Naive B cell (primary cell): ENCODE measurements around the gene GPR3. TPM values are rescaled to one million over a fixed set of nuclear protein-coding genes. Genes with fewer than 3 reads are reported as not detected.

ENCODE experiments used
- ATAC-seq, 2 donors: fragments of 150-1000 bp; cut with Tn5 transposase; 2 replicates each; pipeline ENCODE4 v1.10.0; 2021; ENCODE audit warnings: low read depth in 2 of 2, mild to moderate bottlenecking in 2 of 2, moderate library complexity in 2 of 2
- DNase-seq: peaks from one replicate; pipeline ENCODE4 v3.0.0; 2022
- H3K27ac Mint-ChIP-seq, 6 donors: one replicate each; pipeline ENCODE4 v1.8.0; 2020 to 2022; ENCODE audit warnings: mild to moderate bottlenecking in 6 of 6, mixed read lengths in 6 of 6, moderate library complexity in 5 of 6, inconsistent platforms in 2 of 6
- H3K27me3 Mint-ChIP-seq, 3 donors: one replicate each; pipeline ENCODE4 v1.8.0; 2021 to 2022; ENCODE audit warnings: mixed read lengths in 3 of 3, mild to moderate bottlenecking in 1 of 3
- H3K36me3 Mint-ChIP-seq, 2 donors: one replicate each; pipeline ENCODE4 v1.8.0; 2020 to 2022; ENCODE audit warnings: mixed read lengths in 2 of 2, inconsistent platforms in 1 of 2, mild to moderate bottlenecking in 1 of 2
- H3K4me1 Mint-ChIP-seq, 3 donors: one replicate each; pipeline ENCODE4 v1.8.0; 2020 to 2022; ENCODE audit warnings: mixed read lengths in 3 of 3, inconsistent platforms in 1 of 3, mild to moderate bottlenecking in 1 of 3, moderate library complexity in 1 of 3
- H3K4me3 Mint-ChIP-seq, 8 donors: one replicate each; pipeline ENCODE4 v1.8.0; 2020 to 2022; ENCODE audit warnings: mild to moderate bottlenecking in 8 of 8, mixed read lengths in 8 of 8, moderate library complexity in 8 of 8, inconsistent platforms in 2 of 8
- H3K9me3 Mint-ChIP-seq, 7 donors: one replicate each; pipeline ENCODE4 v1.8.0; 2020 to 2022; ENCODE audit warnings: mixed read lengths in 7 of 7, mild to moderate bottlenecking in 5 of 7, inconsistent platforms in 2 of 7, moderate library complexity in 1 of 7
- polyA plus RNA-seq, 6 donors: library from polyadenylated mRNA; unstranded; fragments of 300-500 nt; fragmentation: Illumina TruSeq; gene quantifications; one replicate each; pipeline ENCODE4 v1.2.3, GENCODE V29; 2021; ENCODE audit warnings: low read depth in 6 of 6

GPR3 gene
- polyA plus RNA-seq, 6 donors from 2014 or later = 0.12 to 0.64 (median 0.35) TPM; not detected in 2

GRCh38 chr1:27363766-27364695, 28.4 kb upstream of the GPR3 start:
- Mint-ChIP-seq H3K27ac (peak overlapping the region in 2 of 6 donors; percentile 17 to 84), H3K4me3 (peak overlapping the region in 4 of 8 donors; percentile 41 to 68 (median 63)), H3K27me3 (no peaks in the 10 kb centered on the region), H3K36me3 (no peaks in the 10 kb centered on the region), H3K4me1 (peaks cover 54 to 68% (median 65%) of the 10 kb centered on the region in 3 donors), H3K9me3 (no peaks in the 10 kb centered on the region)
- DNase-seq (no peak), ATAC-seq (no peak)

GRCh38 chr1:27364696-27365371, 27.6 kb upstream of the GPR3 start:
- DNase-seq = no peak
- peak overlapping the region in 2 of 6 donors; percentile 52 to 86 for H3K27ac Mint-ChIP-seq
- no peak for ATAC-seq
- no peaks in the 10 kb centered on the region for H3K9me3 Mint-ChIP-seq
- peaks cover 55 to 68% (median 65%) of the 10 kb centered on the region in 3 donors for H3K4me1 Mint-ChIP-seq
- H3K27me3 Mint-ChIP-seq = no peaks in the 10 kb centered on the region
- H3K36me3 Mint-ChIP-seq = no peaks in the 10 kb centered on the region
- H3K4me3 Mint-ChIP-seq = peak overlapping the region; percentile 88 to 97 (median 92)

DNA sequence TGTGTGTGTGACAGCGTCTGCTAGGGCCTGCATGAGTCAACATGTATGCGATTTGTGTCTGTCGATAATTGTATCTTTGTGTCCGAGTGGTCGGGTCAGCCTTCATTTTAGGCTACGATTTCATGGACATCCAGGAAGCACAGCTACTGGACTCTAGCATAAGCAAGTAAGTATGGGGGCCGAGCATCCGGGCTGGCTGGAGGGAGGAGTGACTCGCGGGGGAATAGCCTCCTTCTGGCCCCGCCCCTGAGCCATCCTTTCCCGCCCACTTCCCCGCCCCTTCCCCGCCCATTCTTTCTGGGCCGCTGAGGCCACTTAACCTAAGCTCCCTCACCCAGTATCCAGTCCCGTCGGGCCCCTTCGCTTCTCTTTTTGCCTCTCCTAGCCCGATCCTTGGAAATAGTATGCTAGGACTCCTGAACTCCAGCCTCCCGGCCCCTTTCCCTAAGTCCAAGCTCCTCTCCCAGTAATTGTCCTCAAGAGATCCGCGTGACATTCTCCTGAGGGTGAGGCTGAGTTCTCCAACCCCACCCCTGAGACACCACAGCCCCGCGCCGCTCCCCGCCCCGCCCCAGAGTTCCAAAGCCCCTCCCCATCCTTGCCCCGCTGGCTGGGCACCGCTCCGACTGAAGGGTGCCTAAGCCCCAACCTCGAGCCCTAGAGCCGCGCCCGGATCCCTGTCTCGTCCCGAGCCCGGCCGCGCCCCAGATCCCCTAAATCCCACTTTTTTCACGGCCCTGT, 26.9 kb upstream of the GPR3 start:
- H3K27me3 Mint-ChIP-seq = no peaks in the 10 kb centered on the region
- no peaks in the 10 kb centered on the region for H3K9me3 Mint-ChIP-seq
- H3K4me1 Mint-ChIP-seq = peaks cover 49 to 66% (median 65%) of the 10 kb centered on the region in 3 donors
- peak overlapping the region; percentile 88 to 97 (median 92) for H3K4me3 Mint-ChIP-seq
- ATAC-seq (peak; percentile 53 to 55), DNase-seq (peak; percentile 61)
- peak overlapping the region in 2 of 6 donors; percentile 16 to 64 for H3K27ac Mint-ChIP-seq
- H3K36me3 Mint-ChIP-seq = no peaks in the 10 kb centered on the region

GRCh38 chr1:27366113-27366410, 26.4 kb upstream of the GPR3 start:
- Mint-ChIP-seq H3K27ac (peak overlapping the region in 1 of 6 donors; percentile 16), H3K4me1 (peaks cover 44 to 66% (median 66%) of the 10 kb centered on the region in 3 donors), H3K4me3 (peak overlapping the region; percentile 88 to 97 (median 92)), H3K27me3 (no peaks in the 10 kb centered on the region), H3K36me3 (no peaks in the 10 kb centered on the region), H3K9me3 (no peaks in the 10 kb centered on the region)
- ATAC-seq = peak; percentile 35 to 36
- DNase-seq = peak; percentile 46

DNA sequence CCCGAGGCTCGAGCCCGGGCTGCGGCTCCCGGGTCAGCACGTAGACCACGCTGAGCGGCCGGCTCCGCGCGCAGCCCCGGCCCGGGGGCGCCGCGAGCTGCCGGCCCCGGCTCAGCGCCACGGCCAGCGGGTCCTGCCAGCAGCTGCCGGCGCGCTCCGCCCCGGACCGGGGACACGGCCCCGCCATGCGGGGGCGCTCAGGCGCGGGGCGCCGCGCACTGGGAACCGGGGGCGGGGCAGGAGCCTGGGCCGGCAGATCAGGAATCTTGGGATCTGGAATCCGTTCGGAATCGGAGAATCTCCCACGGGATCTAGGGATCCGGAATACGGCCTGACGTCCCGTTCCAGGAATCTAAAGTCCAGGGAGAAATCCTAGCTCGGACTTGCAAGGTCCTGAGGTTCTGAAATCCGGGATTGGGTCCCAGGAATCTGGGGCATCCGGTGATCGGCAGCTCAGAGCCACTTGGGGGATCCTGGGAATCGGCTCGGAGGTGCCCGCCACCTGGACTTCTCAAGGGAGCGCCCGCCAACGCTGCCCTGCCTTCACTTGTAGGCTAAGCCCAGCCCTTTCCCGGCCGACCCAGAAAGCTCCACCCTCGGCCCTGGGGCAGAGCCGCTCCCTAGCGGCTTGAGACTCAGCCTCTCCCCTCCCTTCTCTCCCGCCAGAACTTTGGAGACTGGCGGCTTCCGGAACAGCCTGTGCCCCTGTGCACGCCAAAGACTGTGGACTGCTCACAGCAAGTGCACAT, 25.8 kb upstream of the GPR3 start, which contains the start of gene MAP3K6:
Gene MAP3K6, minus strand, starts transcription at position 551 of the 749 bp plus-strand sequence. Its CDS starts 364 bp downstream, at position 187.
- DNase-seq (no peak), ATAC-seq (peak; percentile 15 to 19)
- no peaks in the 10 kb centered on the region for H3K27me3 Mint-ChIP-seq
- peaks cover 41 to 67% (median 62%) of the 10 kb centered on the region in 3 donors for H3K4me1 Mint-ChIP-seq
- H3K27ac Mint-ChIP-seq = peak within 1 kb of the TSS in 2 of 6 donors; percentile 75 to 89
- no peaks in the 10 kb centered on the region for H3K36me3 Mint-ChIP-seq
- H3K9me3 Mint-ChIP-seq = no peaks in the 10 kb centered on the region
- peak within 1 kb of the TSS; percentile 88 to 97 (median 92) for H3K4me3 Mint-ChIP-seq

GRCh38 chr1:27367160-27367650, 25.2 kb upstream of the GPR3 start:
- peak overlapping the region; percentile 75 to 88 (median 83) for H3K4me3 Mint-ChIP-seq
- no peaks in the 10 kb centered on the region for H3K27me3 Mint-ChIP-seq
- peak overlapping the region in 2 of 6 donors; percentile 75 to 89 for H3K27ac Mint-ChIP-seq
- H3K4me1 Mint-ChIP-seq = peaks cover 46 to 74% (median 68%) of the 10 kb centered on the region in 3 donors
- ATAC-seq (no peak), DNase-seq (no peak)
- no peaks in the 10 kb centered on the region for H3K36me3 Mint-ChIP-seq
- H3K9me3 Mint-ChIP-seq = no peaks in the 10 kb centered on the region

DNA sequence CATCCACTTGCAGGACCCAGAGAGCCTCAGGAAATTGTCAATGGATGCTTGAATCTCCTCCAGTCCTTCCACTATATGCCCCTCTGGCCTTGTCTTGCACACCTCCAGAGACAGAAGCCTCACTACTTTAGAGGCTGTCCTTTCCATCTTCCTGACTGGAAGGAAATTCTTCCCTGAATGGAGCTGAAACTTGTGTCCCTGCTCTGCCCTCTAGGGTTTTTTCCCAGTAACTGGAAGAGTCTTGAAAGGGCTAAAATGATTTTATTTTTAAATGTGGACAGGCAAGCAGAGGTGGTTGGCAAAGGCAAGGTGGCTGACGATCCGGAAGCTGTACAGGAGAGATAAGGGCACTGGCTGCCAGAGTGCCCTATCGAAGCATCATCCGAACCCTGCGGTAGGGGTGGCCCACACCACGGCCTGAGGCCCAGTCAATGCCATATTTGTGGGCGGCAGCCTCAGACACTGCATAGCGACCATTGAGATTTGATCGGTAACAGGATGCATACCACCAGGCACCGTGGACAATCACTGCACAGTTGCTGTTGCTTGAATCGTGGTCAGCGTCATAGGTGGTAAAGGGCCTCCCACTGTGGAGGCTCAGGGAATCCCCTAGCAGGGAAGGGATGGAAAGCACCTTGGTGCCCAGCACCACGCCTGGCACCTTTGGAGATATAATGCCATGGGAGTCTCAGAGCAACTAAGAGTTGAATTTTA, 23.4 kb upstream of the GPR3 start:
- peak overlapping the region; percentile 32 to 90 (median 78) for H3K4me3 Mint-ChIP-seq
- no peaks in the 10 kb centered on the region for H3K27me3 Mint-ChIP-seq
- no peaks in the 10 kb centered on the region for H3K9me3 Mint-ChIP-seq
- H3K4me1 Mint-ChIP-seq = peaks cover 42 to 71% (median 60%) of the 10 kb centered on the region in 3 donors
- H3K27ac Mint-ChIP-seq = peak overlapping the region in 5 of 6 donors; percentile 7 to 91 (median 46)
- no peak for DNase-seq
- ATAC-seq = peak; percentile 6 to 12
- no peaks in the 10 kb centered on the region for H3K36me3 Mint-ChIP-seq

DNA sequence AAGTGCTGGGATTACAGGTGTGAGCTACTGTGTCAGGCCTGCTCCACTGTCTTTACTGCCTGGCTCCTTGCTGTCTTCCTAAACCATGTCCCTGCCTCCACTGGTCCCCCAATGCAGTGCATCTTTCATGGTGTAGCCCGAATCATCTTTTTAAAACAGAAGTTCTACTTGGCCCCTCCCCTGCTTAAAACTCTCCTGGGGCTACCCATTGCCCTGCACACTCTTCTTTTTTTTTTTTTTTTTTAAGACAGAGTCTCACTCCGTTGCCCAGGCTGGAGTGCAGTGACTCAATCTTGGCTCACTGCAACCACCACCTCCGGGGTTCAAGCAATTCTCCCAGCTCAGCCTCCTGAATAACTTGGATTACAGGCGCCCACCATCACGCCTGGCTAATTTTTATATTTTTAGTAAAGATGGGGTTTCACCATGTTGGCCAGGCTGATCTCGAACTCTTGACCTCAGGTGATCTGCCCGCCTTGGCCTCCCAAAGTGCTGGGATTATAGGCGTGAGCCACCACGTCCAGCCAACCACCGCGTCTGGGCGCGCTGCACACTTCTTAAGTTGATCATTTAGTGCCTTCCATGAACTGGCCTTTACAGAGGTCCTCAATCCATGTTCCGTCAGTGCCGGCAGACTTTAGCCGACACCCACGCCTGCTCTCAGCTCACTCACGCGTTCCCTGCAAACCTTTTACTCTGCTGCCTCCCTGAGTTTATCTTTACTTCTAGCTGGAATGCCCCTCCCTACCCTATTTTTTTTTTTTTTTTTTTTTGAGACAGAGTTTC, 20.2 kb upstream of the GPR3 start:
- no peaks in the 10 kb centered on the region for H3K36me3 Mint-ChIP-seq
- H3K27me3 Mint-ChIP-seq = no peaks in the 10 kb centered on the region
- peaks cover 31 to 48% (median 39%) of the 10 kb centered on the region in 3 donors for H3K4me1 Mint-ChIP-seq
- DNase-seq = no peak
- peak; percentile 28 to 30 for ATAC-seq
- H3K9me3 Mint-ChIP-seq = no peaks in the 10 kb centered on the region
- H3K27ac Mint-ChIP-seq = peak overlapping the region in 4 of 6 donors; percentile 46 to 92 (median 62)
- H3K4me3 Mint-ChIP-seq = peak overlapping the region in 5 of 8 donors; percentile 16 to 79 (median 50)

DNA sequence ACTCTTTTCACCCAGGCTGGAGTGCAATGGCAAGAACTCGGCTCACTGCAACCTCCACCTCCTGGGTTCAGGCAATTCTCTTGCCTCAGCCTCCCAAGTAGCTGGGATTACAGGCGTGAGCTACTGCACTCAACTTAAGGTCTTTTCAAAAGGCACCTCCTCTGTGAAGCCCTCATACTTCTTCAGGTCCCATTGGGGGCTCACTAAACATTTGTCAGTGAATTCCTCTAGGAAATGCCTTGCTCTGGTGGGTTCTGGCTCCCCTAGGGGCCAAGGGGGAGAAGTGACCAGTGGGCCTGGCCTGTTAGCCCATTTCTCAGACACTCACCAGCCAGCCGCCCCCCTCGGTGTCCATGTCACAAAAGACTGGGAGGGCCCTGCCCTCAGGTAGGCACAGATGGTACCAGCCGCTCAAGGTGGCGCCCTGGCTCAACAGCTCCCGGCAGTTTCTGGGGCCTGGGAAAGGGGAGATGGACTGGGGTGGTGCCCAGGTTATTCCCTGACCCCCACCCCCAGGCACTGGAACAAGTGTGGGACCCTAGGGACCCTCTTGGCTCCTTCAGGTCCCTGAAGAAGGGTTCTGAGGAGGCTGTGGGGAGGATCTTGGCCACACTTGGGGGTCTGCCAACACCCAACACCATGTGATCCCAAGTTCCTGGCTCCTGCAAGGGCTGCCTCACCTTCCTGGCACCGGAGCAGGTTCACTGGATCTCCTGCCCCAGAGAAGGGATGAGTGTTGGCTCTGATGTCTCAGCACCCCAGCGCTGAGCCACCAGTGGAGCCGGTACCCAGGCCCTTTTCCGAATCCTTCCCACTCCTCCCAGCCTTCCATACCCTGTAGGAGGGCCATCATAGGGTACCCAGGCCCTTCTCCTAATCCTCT, 19.4 kb upstream of the GPR3 start:
- Mint-ChIP-seq H3K9me3 (no peaks in the 10 kb centered on the region), H3K4me1 (peaks cover 26 to 42% (median 39%) of the 10 kb centered on the region in 3 donors), H3K4me3 (peak overlapping the region in 1 of 8 donors; percentile 63), H3K36me3 (no peaks in the 10 kb centered on the region), H3K27me3 (no peaks in the 10 kb centered on the region), H3K27ac (peak overlapping the region in 1 of 6 donors; percentile 74)
- no peak for DNase-seq
- ATAC-seq = no peak

- peak within 1 kb of the TSS in 1 of 6 donors; percentile 74 for H3K27ac Mint-ChIP-seq
- peaks cover 16 to 30% (median 29%) of the 10 kb centered on the region in 3 donors for H3K4me1 Mint-ChIP-seq
- no peaks in the 10 kb centered on the region for H3K36me3 Mint-ChIP-seq
- DNase-seq (no peak), ATAC-seq (no peak)
- no peaks in the 10 kb centered on the region for H3K27me3 Mint-ChIP-seq
- no peaks in the 10 kb centered on the region for H3K9me3 Mint-ChIP-seq
- no peak within 1 kb of the TSS for H3K4me3 Mint-ChIP-seq
Observed at GRCh38 chr1:27374362-27375086, 17.9 kb upstream of the GPR3 start, which contains the start of gene FCN3. TSS of gene FCN3 (minus strand) at chr1:27374824. CDS start at chr1:27374818, 6 bp downstream.
